Fibroblast of lung (primary cell): ENCODE results near the gene JTB. TPM values are rescaled to one million over a fixed set of nuclear protein-coding genes. Genes with fewer than 3 reads are reported as not detected.
"Not testable (repeated sequence)": the region's sequence is repeated elsewhere in the genome, so short reads cannot be mapped to it uniquely, and the experiment has no call there.

Experiments used
- DNase-seq, 2 donors: peaks; one replicate each; pipeline versions ENCODE4 v3.0.0 to v3.0.0-alpha.2; 2010; ENCODE audit warnings: low read depth in 2 of 2
- H2AFZ ChIP-seq: 2 replicates; pipeline ENCODE4 v1.5.1; 2012; ENCODE audit warnings: low read length, control low read depth, inconsistent platforms
- H3K27ac ChIP-seq: 2 replicates; pipeline ENCODE4 v1.5.1; 2011; ENCODE audit warnings: low read length, control low read depth; ENCODE audit not compliant: insufficient read depth
- H3K27me3 ChIP-seq: 2 replicates; pipeline ENCODE4 v1.5.1; 2011; ENCODE audit warnings: mild to moderate bottlenecking, low read length; ENCODE audit not compliant: control insufficient read depth, insufficient read depth
- H3K36me3 ChIP-seq: 2 replicates; pipeline ENCODE4 v1.5.1; 2011; ENCODE audit warnings: low read length; ENCODE audit not compliant: control insufficient read depth, insufficient read depth
- H3K4me1 ChIP-seq: 2 replicates; pipeline ENCODE4 v1.5.1; 2011; ENCODE audit warnings: low read length; ENCODE audit not compliant: control insufficient read depth, insufficient read depth; ENCODE audit errors: extremely low read depth
- H3K4me2 ChIP-seq: 2 replicates; pipeline ENCODE4 v1.5.1; 2011; ENCODE audit warnings: low read length, control low read depth; ENCODE audit not compliant: insufficient read depth; ENCODE audit errors: extremely low read depth
- H3K4me3 ChIP-seq, 4 experiments: fragments of 200-600 bp in 1 of 4; sonication (generic) in 1 of 4; replicated peaks in 1 of 4; 2 replicates each; pipeline ENCODE4 v1.5.1; 2011 to 2016; ENCODE audit warnings: low read length in 4 of 4, low read depth in 3 of 4, mild to moderate bottlenecking in 3 of 4, control low read depth in 2 of 4, inconsistent platforms in 1 of 4, mixed read lengths in 1 of 4; ENCODE audit not compliant: insufficient read depth in 1 of 4; ENCODE audit errors: control extremely low read depth in 1 of 4
- H3K79me2 ChIP-seq: 2 replicates; pipeline ENCODE4 v1.5.1; 2012; ENCODE audit warnings: mild to moderate bottlenecking, low read length, inconsistent platforms; ENCODE audit not compliant: control insufficient read depth, insufficient read depth
- H3K9ac ChIP-seq: 2 replicates; pipeline ENCODE4 v1.5.1; 2011; ENCODE audit warnings: mild to moderate bottlenecking, low read length, control low read depth; ENCODE audit not compliant: insufficient read depth
- H3K9me3 ChIP-seq: 2 replicates; pipeline ENCODE4 v1.5.1; 2012; ENCODE audit warnings: low read depth, low read length; ENCODE audit not compliant: control insufficient read depth, insufficient read depth
- H4K20me1 ChIP-seq: 2 replicates; pipeline ENCODE4 v1.5.1; 2011; ENCODE audit warnings: low read length; ENCODE audit not compliant: control insufficient read depth, insufficient read depth; ENCODE audit errors: extremely low read depth
- CTCF ChIP-seq, 2 donors: IDR thresholded peaks in 1 of 2; conservative IDR thresholded peaks in 1 of 2; 1 replicate in 1 of 2; 2 replicates in 1 of 2; pipeline ENCODE4 v1.5.1; 2011 to 2012; ENCODE audit warnings: low read length in 2 of 2, control low read depth in 1 of 2, inconsistent platforms in 1 of 2, low read depth in 1 of 2, mild to moderate bottlenecking in 1 of 2
- EZH2 ChIP-seq: IDR thresholded peaks from 2 replicates; pipeline ENCODE4 v1.5.1; 2012; ENCODE audit warnings: low read length, control low read depth, mild to moderate bottlenecking; ENCODE audit errors: missing control alignments
- polyA plus RNA-seq, 2 donors: library from polyadenylated mRNA; depleted of rRNA in 1 of 2; stranded (reverse) in 1 of 2; unstranded in 1 of 2; fragments of >200 nt; gene quantifications; 2 replicates each; pipeline ENCODE4 v1.2.1, GENCODE V29; 2011 to 2012; ENCODE audit warnings: missing spikeins in 1 of 2
- total RNA-seq: library from RNA; depleted of rRNA; stranded (reverse); fragments of >200 nt; gene quantifications from 2 replicates; pipeline ENCODE4 v1.2.1, GENCODE V29; 2014

JTB gene
- total and polyA plus RNA-seq, 2 donors (not counting 1 experiment from before 2014, with no cell fraction given), result 98.9 to 123 TPM

- H4K20me1 ChIP-seq, result no peaks in the 10 kb centered on the region
- no peaks in the 10 kb centered on the region for H3K27me3 ChIP-seq
- no peak overlapping the region for H2AFZ ChIP-seq
- peaks cover 2% of the 10 kb centered on the region for H3K4me1 ChIP-seq
- no peak overlapping the region for H3K4me2 ChIP-seq
- H3K36me3 ChIP-seq, result no peaks in the 10 kb centered on the region
- H3K27ac ChIP-seq, result no peak overlapping the region
- H3K79me2 ChIP-seq, result no peaks in the 10 kb centered on the region
- TF ChIP-seq CTCF (conservative IDR thresholded peaks at IDR 0.05 in 1 of 2, IDR thresholded peaks at IDR 0.05 in 1 of 2; ENCODE audit: low read depth in 1 of 2, low read length in 2 of 2) (no peak), EZH2 (no peak)
- peak; percentile 45 to 72 for DNase-seq
- no peaks in the 10 kb centered on the region for H3K9me3 ChIP-seq
- no peak overlapping the region for H3K9ac ChIP-seq
- H3K4me3 ChIP-seq, result no peak overlapping the region
These were observed 36.9 kb upstream of the JTB start for GRCh38 chr1:154014154-154014907.

- not testable (repeated sequence) for H3K36me3 ChIP-seq, H3K79me2 ChIP-seq, H3K9me3 ChIP-seq, DNase-seq, H3K4me2 ChIP-seq, H3K9ac ChIP-seq, H3K27me3 ChIP-seq, H3K4me3 ChIP-seq, H3K4me1 ChIP-seq, H4K20me1 ChIP-seq, H2AFZ ChIP-seq, H3K27ac ChIP-seq
These were observed 35.1 kb upstream of the JTB start for GRCh38 chr1:154012543-154012942.

GRCh38 chr1:154012129-154012528 is 34.7 kb upstream of the JTB start:
- TF ChIP-seq EZH2 (no peak), CTCF (conservative IDR thresholded peaks at IDR 0.05 in 1 of 2, IDR thresholded peaks at IDR 0.05 in 1 of 2; ENCODE audit: low read depth in 1 of 2, low read length in 2 of 2) (no peak)
- no peak overlapping the region for H3K9ac ChIP-seq
- H3K36me3 ChIP-seq, result no peaks in the 10 kb centered on the region
- no peak overlapping the region for H3K4me3 ChIP-seq
- H3K27ac ChIP-seq, result no peak overlapping the region
- no peaks in the 10 kb centered on the region for H3K27me3 ChIP-seq
- no peak overlapping the region for H2AFZ ChIP-seq
- H3K4me1 ChIP-seq, result peaks cover 2% of the 10 kb centered on the region
- H3K9me3 ChIP-seq, result no peaks in the 10 kb centered on the region
- no peak for DNase-seq
- no peaks in the 10 kb centered on the region for H4K20me1 ChIP-seq
- no peaks in the 10 kb centered on the region for H3K79me2 ChIP-seq
- no peak overlapping the region for H3K4me2 ChIP-seq
